Neural progenitor cell (in vitro differentiated cells): Measurements from ENCODE around the gene ATP10A.

ENCODE experiments used
- CTCF ChIP-seq: fragments of 200-600 bp; sonication (generic); IDR thresholded peaks from 2 replicates; pipeline ENCODE4 v1.5.1; 2017; ENCODE audit warnings: antibody characterized with exemption, mild to moderate bottlenecking
- EZH2phosphoT487 ChIP-seq: fragments of 200-600 bp; sonication (generic); IDR thresholded peaks from 2 replicates; pipeline ENCODE4 v1.6.1; 2017; ENCODE audit warnings: antibody characterized with exemption

GRCh38 chr15:25740383-25741255 is 122.5 kb downstream of the ATP10A start:
- TF ChIP-seq CTCF, result no peak
- TF ChIP-seq EZH2phosphoT487, result no peak
